Renal cortical epithelial cell (primary cell): ENCODE data around the gene TMEM43. TPM values are rescaled to one million over a fixed set of nuclear protein-coding genes. Genes with fewer than 3 reads are reported as not detected.
A peak's percentile ranks its signal among the peaks of the same experiment; 100 is the strongest.

Experiments used
- DNase-seq: peaks from one replicate; pipeline ENCODE4 v3.0.0-alpha.2; 2011; ENCODE audit warnings: low read depth
- total RNA-seq: library from RNA; depleted of rRNA; stranded (reverse); fragments of >200 nt; gene quantifications from 2 replicates; pipeline ENCODE4 v1.2.3, GENCODE V29; 2014

TMEM43 gene
- total RNA-seq, 1 donor from 2014 or later = 76.2 TPM

DNA sequence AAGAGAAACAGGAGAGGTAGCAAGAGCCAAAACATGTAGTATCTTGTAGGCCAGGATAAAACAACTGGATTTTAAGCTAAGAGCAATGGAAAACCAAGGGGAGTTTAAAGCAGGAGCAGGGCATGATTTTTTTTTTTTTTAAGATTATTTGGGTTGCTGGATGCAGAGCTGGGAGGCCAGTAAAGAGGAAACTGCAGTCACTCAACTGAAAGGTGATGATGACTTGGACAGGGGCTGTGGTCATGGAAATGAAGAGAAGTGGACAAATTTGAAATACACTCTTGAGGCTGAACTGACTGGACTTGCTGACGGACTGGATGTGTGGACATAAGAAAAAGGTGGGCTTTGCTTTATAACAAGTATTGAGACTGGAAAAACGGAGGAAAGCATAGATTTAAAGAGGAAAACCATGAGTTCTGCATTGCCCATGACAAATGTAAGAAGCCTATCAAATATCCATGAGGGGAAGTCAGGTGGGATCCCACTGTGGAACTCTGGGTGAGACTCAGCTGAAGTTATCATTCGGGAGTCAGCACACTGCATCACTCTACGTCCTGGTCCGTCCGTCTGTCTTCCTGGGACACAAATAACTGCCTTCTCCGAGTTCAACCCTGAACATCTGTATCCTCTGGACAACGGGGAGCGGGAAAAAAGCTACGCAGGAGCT is 52.9 kb downstream of the TMEM43 start:
- DNase-seq = no peak

- DNase-seq = peak; percentile 98
Measured at GRCh38 chr3:14178247-14179113, 53.6 kb downstream of the TMEM43 start, which contains the start of the genes LSM3 and XPC. TSS of gene LSM3 (plus strand) at chr3:14178817. CDS start at chr3:14178861, 44 bp downstream. TSS of gene XPC (minus strand) at chr3:14178601. CDS start at chr3:14178568, 33 bp downstream.

DNA sequence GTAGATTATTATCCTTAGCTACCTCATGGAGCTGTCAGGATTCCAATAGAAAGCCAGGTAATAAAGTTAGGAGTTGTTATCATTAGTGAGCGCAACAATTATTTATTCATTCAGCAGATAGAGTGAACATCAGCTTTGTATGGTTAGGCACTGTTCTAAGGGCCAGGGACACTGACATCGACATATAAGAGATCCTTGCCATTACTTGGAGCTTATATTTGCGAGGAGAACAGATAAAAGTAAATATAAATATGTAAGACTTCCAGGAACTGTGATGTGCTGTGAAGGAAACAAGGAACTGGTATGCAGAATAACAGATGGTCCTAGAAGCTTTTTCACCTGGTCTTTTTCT is 54.2 kb downstream of the TMEM43 start:
- DNase-seq = no peak

- no peak for DNase-seq
Measured at GRCh38 chr3:14179795-14180194, 54.9 kb downstream of the TMEM43 start.

DNA sequence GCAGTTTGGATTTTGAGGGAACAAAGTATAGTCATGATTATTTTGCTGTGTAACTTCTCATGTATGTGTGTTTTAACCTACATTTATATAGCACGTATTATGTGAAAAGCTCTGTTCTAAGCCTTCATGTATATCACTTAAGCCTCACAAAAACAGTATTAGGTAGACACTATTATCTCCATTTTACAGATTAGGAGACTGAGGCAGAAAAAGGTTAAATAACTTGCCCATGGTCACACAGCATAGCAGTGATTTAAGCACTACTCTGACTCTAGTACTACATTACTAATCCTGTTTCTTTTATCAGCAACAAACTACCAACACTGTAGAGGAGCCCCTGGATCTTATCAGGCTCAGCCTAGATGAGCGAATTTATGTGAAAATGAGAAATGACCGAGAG is 56.4 kb downstream of the TMEM43 start:
- DNase-seq = no peak

- DNase-seq = no peak
Measured at GRCh38 chr3:14183015-14183577, 58.2 kb downstream of the TMEM43 start.

- no peak for DNase-seq
Measured at GRCh38 chr3:14186854-14187458, 62.1 kb downstream of the TMEM43 start.

DNA sequence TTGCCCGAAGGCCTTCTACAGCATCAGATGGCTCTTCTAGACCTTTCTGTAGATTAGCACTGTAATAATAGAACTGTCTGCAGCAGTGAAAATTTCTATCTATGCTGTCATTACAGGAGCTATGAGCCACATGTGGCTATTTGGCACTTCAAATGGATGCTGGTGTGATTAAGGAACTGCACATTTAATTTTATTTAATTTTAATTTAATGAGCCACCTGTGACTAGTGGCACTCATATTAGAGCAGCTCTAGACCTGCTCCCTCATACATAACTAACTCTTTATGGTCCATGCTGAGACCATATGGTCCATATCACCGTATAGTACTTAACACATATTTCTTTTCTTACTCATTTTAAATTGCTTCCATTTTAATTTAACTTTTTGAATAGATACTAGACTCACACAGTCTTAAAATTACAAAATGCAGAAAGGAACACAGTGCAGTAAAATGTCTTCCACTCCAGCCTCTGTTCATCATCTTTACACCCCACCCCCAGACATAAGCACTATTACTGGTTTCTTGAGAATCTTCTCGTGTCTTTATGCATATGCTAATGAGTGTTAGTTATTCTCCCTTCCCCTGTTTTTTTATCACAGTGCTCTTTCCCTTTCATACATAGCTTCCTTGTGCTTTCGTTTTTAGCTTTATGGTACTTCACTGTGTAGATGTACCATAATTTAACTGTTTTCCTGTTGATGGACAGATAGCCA is 63.3 kb downstream of the TMEM43 start:
- DNase-seq = no peak

Other genes starting within 250 kb of the TMEM43 start
- gene WNT7A, start 245.0 kb upstream of the TMEM43 start, total RNA-seq = 23.1 and 54.5 TPM in 2 replicates
- gene CHCHD4, start 182 bp upstream of the TMEM43 start, total RNA-seq = 15.4 and 17.7 TPM in 2 replicates
- 31.8 and 135 TPM in 2 replicates for gene XPC, start 53.5 kb downstream of the TMEM43 start, total RNA-seq
- 10.4 and 15.6 TPM in 2 replicates for gene LSM3, start 53.8 kb downstream of the TMEM43 start, total RNA-seq